ENCODE measurements around the gene MAGI2. TPM values are rescaled to one million over a fixed set of nuclear protein-coding genes. Genes with fewer than 3 reads are reported as not detected.

Gene MAGI2
- total and polyA plus RNA-seq, 2 experiments from 2014 or later, result 10.4 to 26.4 TPM

GRCh38 chr7:79458796-79459195 lies 5.3 kb upstream of the MAGI2 start:
- Mint-ChIP-seq H3K9me3 (no peaks in the 10 kb centered on the region), H3K27ac (no peak overlapping the region), H3K4me3 (no peak overlapping the region), H3K36me3 (ENCODE audit: low read depth) (no peaks in the 10 kb centered on the region), H3K27me3 (ENCODE audit: insufficient read depth, low read depth, poor library complexity) (peaks cover 29% of the 10 kb centered on the region), H3K4me1 (no peaks in the 10 kb centered on the region; the same call in 2 of the 3 replicates)
- Histone ChIP-seq H3K4me1 (ENCODE audit: insufficient read depth) (0 out of 2 replicates have a peak, but pooled peaks cover 7% of the 10 kb centered on the region), H3K36me3 (ENCODE audit: insufficient read depth) (no peaks in the 10 kb centered on the region), H3F3A (replicated peaks; ENCODE audit: low read depth) (no peaks in the 10 kb centered on the region), H3K4me3 (no peak overlapping the region), H3K27ac (ENCODE audit: low read depth) (no peak overlapping the region), H3K27me3 (ENCODE audit: insufficient read depth) (peaks cover 45% of the 10 kb centered on the region), H4K20me1 (replicated peaks; ENCODE audit: insufficient read depth) (0 out of 2 replicates have a peak, but pooled peaks cover 3% of the 10 kb centered on the region), H3K4me2 (no peak overlapping the region), H3K79me2 (replicated peaks; ENCODE audit: insufficient read depth) (no peaks in the 10 kb centered on the region), H2AFZ (no peak overlapping the region), H3K9me2 (ENCODE audit: insufficient read depth) (no peaks in the 10 kb centered on the region)
- DNase-seq (ENCODE audit: low spot score) (no peak), ATAC-seq (no peak)
- TF ChIP-seq EZH2phosphoT487 (IDR thresholded peaks at IDR 0.05; ENCODE audit: unreplicated experiment) (no peak), NANOG (IDR thresholded peaks at IDR 0.05; ENCODE audit: borderline replicate concordance) (no peak), ZNF331 (CRISPR knock-in tag; IDR thresholded peaks at IDR 0.05; ENCODE audit: low read depth) (no peak), ZNF114 (CRISPR knock-in tag; IDR thresholded peaks at IDR 0.05) (no peak), ZNF462 (CRISPR knock-in tag; IDR thresholded peaks at IDR 0.05) (no peak), STAT1 (IDR thresholded peaks at IDR 0.05; ENCODE audit: unreplicated experiment) (no peak), REST (IDR thresholded peaks at IDR 0.05; ENCODE audit: unreplicated experiment) (no peak), JUNB (IDR thresholded peaks at IDR 0.05; ENCODE audit: unreplicated experiment) (no peak), CREB1 (CRISPR knock-in tag; IDR thresholded peaks at IDR 0.05; ENCODE audit: low read depth) (no peak), POLR2AphosphoS5 (IDR thresholded peaks at IDR 0.05; ENCODE audit: low read depth) (no peak), EZH2 (IDR thresholded peaks at IDR 0.05; ENCODE audit: low read depth, unreplicated experiment) (no peak)
- TF ChIP-seq, protein P1, sequence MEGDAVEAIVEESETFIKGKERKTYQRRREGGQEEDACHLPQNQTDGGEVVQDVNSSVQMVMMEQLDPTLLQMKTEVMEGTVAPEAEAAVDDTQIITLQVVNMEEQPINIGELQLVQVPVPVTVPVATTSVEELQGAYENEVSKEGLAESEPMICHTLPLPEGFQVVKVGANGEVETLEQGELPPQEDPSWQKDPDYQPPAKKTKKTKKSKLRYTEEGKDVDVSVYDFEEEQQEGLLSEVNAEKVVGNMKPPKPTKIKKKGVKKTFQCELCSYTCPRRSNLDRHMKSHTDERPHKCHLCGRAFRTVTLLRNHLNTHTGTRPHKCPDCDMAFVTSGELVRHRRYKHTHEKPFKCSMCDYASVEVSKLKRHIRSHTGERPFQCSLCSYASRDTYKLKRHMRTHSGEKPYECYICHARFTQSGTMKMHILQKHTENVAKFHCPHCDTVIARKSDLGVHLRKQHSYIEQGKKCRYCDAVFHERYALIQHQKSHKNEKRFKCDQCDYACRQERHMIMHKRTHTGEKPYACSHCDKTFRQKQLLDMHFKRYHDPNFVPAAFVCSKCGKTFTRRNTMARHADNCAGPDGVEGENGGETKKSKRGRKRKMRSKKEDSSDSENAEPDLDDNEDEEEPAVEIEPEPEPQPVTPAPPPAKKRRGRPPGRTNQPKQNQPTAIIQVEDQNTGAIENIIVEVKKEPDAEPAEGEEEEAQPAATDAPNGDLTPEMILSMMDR (conservative IDR thresholded peaks at IDR 0.05; ENCODE audit: low read depth in 2 of 2), result no peak
- TF ChIP-seq, protein P2, sequence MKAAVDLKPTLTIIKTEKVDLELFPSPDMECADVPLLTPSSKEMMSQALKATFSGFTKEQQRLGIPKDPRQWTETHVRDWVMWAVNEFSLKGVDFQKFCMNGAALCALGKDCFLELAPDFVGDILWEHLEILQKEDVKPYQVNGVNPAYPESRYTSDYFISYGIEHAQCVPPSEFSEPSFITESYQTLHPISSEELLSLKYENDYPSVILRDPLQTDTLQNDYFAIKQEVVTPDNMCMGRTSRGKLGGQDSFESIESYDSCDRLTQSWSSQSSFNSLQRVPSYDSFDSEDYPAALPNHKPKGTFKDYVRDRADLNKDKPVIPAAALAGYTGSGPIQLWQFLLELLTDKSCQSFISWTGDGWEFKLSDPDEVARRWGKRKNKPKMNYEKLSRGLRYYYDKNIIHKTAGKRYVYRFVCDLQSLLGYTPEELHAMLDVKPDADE (IDR thresholded peaks at IDR 0.05), result no peak
